Fibroblast of mammary gland (primary cell): Measurements from ENCODE around the gene FBXO48.

Source experiments
- DNase-seq: peaks from one replicate; pipeline ENCODE4 v3.0.0-alpha.2; 2010; ENCODE audit warnings: low read depth
- H3K4me3 ChIP-seq: 2 replicates; pipeline ENCODE4 v1.5.1; 2011; ENCODE audit warnings: low read depth, mild to moderate bottlenecking, low read length, moderate library complexity; ENCODE audit not compliant: control insufficient read depth
- TF ChIP-seq, protein P1 (sequence below): conservative IDR thresholded peaks from 2 replicates; pipeline ENCODE4 v1.5.1; 2011; ENCODE audit warnings: low read depth, low read length, inconsistent platforms; ENCODE audit not compliant: control insufficient read depth, insufficient read depth

FBXO48 gene

DNA sequence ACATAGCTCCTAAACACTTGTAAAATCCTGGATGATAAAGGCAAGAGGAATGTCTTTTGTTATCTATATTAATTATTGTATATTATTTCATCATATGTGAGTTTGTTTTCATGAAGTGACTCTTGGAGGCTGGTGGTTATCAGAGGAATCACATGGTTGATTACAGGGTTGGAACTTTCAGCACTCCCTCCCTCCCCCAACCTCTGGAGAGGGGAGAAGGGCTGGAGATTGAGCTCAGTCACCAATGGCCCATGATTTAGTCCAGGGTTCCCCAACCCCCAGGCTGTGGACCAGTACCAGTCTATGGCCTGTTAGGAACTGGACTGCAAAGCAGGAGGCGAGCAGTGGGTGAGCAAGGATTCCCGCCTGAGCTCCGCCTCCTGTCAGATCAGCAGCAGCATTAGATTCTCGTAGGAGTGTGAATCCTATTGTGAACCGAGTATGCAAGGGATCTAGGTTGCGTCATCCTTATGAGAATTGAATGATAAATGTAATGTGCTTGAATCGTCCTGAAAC is 37.7 kb downstream of the FBXO48 start:
- no peak overlapping the region for H3K4me3 ChIP-seq
- TF ChIP-seq, protein P1, sequence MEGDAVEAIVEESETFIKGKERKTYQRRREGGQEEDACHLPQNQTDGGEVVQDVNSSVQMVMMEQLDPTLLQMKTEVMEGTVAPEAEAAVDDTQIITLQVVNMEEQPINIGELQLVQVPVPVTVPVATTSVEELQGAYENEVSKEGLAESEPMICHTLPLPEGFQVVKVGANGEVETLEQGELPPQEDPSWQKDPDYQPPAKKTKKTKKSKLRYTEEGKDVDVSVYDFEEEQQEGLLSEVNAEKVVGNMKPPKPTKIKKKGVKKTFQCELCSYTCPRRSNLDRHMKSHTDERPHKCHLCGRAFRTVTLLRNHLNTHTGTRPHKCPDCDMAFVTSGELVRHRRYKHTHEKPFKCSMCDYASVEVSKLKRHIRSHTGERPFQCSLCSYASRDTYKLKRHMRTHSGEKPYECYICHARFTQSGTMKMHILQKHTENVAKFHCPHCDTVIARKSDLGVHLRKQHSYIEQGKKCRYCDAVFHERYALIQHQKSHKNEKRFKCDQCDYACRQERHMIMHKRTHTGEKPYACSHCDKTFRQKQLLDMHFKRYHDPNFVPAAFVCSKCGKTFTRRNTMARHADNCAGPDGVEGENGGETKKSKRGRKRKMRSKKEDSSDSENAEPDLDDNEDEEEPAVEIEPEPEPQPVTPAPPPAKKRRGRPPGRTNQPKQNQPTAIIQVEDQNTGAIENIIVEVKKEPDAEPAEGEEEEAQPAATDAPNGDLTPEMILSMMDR, result no peak
- DNase-seq, result no peak

DNA sequence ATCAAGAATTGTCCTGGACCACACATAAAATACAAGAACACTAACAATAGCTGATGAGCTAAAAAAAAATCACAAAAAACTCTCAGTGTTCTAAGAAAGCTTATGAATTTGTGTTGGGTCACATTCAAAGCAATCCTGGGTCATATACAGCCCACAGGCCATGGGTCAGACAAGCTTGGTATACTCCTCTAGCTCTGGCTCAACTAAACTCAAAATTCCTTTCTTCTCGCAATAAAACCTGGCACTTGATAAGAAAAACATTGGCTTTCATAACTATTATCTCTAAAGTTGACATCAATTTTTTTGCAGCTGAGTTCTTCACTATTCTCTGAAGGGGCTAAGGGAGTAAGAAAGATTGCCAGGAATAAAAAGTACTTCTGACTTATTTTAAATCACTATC is 38.3 kb downstream of the FBXO48 start:
- TF ChIP-seq, protein P1, result no peak
- no peak for DNase-seq
- H3K4me3 ChIP-seq, result no peak overlapping the region

DNA sequence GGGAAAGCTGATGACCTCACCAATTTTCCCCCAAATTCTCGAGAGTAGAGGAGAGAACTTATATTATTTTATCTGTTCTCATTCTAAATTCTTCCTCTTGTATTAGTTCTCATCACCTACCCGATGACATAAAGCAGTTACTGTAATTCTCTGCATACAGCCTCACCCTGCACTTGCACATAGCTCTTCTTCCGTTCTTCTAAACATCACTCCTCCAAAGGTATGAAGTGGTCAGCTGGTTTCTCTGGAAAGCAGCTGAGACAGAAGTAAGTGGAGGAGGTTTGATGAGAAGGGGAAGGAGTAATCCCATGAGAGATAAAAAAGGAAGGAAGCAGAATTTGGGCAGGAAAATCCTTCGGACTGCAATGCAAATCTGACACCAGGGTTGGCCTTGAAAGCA is 39.0 kb downstream of the FBXO48 start:
- H3K4me3 ChIP-seq, result no peak overlapping the region
- TF ChIP-seq, protein P1, result no peak
- no peak for DNase-seq

DNA sequence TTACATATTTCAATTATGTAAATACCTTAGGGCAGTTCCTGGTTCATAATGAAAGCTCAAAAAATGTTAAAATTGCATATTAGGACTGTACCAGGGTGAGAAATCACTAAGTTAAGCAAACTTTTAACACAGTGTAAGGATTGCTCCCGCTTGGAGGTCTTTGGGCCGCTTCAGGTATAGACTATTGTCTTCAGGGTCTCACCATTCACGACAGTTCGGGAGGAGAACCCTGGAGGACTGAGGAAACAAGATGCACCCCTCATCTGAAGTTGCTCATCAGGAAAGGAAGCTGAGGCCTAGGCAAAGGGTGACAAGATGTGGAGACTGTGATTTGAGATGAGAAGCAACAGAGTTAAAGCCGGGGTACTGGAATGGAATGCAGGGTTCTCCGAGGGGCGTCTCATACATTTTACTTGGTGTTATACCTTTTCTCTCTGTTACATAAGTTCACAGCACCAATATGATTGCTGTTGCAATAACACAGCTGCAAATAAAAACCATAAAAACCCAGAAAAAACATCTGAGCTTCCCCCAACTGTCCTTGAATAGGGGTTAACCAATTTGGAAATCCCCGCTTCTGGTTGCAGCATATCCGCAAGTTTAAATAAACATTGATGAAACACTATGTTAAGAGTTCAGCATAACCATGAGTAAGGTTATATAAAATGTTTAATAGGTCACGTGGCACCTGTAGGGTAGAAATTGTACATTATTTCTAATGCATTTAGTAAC is 40.1 kb downstream of the FBXO48 start:
- H3K4me3 ChIP-seq, result no peak overlapping the region
- TF ChIP-seq, protein P1, result no peak
- no peak for DNase-seq

DNA sequence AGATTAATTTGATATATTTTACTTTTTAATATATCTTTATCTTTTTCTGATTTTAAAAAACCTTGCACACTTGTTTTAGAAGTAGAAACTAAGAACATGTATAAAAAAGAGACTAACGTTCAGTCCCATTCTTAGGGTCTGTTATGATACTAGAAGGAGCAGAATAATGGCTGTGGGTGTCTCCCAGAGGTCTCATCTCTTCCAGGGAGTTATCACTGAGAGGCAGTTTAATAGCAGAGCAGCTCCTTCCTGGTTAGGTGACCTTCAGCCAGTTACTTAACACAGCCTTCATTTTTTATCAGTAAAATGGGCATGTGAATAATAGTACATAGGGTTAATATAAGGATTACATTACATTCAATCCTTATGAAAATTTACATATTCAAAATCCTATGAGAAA is 40.6 kb downstream of the FBXO48 start:
- TF ChIP-seq, protein P1, result no peak
- no peak overlapping the region for H3K4me3 ChIP-seq

DNA sequence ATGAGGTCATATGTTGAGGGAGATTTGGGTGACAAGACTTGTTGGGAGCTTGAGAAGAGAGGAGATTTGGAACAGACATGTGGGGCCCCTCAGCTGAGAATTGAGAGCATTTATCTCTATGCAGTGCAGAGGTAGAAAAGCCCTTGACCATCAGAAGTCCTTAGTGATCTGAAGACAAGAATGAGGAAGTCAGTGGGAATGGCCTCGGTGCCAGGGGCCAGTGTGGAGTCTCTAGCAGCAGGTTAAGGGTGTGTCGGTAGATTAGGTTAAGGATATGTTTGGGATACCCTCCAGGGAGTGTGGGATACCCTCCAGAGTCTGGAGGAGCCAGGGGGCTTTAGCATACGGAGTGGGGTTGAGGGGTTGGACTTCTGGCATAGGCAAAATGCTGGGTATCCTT is 41.6 kb downstream of the FBXO48 start:
- H3K4me3 ChIP-seq, result no peak overlapping the region
- TF ChIP-seq, protein P1, result no peak
- DNase-seq, result no peak

More for the DNA sequence above, 40.6 kb downstream of the FBXO48 start:
- DNase-seq, result no peak

DNA sequence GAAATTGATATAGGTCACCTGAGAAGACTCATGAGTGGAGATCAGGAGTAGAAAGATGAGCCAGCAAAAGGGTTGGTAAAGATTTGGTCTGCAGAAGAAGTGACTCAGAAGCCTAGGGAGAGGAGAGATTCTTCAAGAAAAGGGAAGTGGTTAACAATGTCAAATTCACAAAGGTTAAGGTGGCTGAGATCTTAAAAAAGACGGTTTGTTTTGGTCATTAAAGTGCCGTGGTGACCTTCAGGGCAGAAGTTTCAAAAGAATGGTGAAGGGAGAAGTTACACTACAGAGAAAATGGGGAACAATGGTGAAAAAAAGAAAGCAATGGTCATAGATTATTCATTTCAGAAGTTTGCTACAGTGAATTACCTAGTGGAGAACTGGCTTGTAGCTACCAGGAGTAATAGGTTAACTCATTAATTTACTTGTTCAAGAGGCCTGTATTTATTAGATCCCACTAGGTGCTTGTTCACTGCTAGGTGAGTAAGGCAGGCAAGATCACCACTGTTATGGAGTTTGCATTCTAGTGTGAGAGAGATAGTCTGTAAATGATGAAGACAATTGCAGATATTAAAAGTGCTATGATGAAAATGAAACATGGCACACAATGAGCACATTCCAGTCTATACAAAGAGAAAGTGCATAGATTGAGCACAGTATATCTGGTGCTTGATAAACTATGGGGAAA is 43.0 kb downstream of the FBXO48 start:
- no peak for DNase-seq
- TF ChIP-seq, protein P1, result no peak
- H3K4me3 ChIP-seq, result no peak overlapping the region
